HG03196 (cell line): Measurements from ENCODE around the gene PLCH1.

Experiments used
- ATAC-seq: cut with Tn5 transposase; IDR thresholded peaks from one replicate; pipeline ENCODE4 v1.9.1; 2021; ENCODE audit not compliant: unreplicated experiment

Gene PLCH1

DNA sequence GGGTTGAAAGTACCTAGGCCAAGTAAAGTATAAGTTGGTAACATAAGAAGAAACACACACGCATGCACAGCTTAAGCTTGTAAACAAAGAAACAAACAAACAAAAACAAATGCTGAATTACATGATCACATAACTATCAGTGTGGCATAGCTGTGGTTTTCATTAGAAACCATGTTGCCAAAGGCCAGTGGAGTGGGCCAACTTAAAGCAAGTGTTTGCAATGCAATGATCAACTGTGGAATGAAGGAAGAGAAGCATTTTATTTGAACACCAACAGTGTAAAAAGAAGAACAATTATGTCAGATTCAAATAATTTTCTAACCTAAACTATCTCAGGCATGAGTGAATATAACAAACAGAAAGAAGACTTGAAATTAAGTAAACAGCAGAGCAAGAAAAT is 252.0 kb downstream of the PLCH1 start:
- no peak for ATAC-seq

- no peak for ATAC-seq
Measured at GRCh38 chr3:155491696-155492095, 253.2 kb downstream of the PLCH1 start.

GRCh38 chr3:155488671-155489070 is 256.2 kb downstream of the PLCH1 start:
- no peak for ATAC-seq

GRCh38 chr3:155485897-155486296 is 259.0 kb downstream of the PLCH1 start:
- no peak for ATAC-seq

GRCh38 chr3:155481591-155481990 is 263.3 kb downstream of the PLCH1 start:
- no peak for ATAC-seq

- no peak for ATAC-seq
Measured at GRCh38 chr3:155481089-155481488, 263.8 kb downstream of the PLCH1 start.

DNA sequence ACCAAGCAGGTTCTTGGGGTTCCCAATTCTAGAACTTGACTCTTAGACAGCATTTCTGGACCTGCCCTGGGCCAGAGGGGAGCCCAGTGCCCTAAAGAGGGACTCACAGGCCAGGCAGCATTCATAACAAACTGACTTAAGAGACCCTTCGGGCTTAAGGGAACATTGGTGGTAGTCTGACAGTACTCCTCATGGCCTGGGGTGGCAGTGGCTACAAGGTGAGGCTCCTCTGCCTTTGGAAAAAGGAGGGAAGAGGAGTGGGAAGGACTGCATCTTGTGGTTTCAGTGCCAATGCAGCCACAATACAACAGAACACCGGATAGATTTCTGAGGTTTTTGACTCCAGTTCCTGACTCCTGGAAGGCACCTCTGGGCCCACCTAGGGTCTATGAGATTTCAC is 279.2 kb downstream of the PLCH1 start:
- ATAC-seq, result no peak

DNA sequence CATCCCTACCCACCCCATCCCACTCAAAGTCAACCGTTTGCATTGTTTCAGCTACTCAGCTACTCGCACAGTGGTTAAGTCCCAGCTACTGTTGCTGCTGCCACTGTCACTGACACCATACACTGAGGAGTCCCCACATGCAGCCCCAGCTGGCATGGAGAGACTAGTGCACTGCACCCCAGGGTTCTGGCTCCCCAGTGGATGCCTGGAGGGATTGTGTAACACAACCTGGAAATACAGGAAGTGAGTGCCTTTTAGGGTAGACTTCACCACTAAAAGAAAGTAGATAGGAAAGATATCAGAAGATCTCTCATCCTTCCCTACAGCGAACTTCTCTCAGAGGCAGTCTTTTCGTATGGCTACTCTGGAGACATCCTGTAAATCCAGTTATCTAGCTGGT is 282.2 kb downstream of the PLCH1 start:
- ATAC-seq, result no peak

DNA sequence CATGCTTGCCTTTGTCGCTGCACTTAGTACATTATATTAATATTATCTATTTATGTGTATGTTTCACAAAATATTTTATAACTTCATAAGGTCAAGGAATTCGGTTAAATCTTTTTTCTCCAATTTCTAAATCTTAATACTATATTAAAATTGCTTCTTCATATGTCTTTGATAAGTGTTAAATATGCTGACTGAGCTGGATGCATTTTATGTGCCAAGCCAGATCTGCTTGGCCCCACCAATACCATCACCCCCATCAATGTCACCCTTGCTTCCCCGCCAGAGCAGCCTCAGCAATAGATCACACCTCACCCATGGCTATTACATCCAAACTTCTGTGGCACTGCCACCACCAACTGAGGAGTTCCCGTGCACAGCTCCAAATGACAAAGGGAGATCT is 287.3 kb downstream of the PLCH1 start:
- ATAC-seq, result no peak

- ATAC-seq, result no peak
Measured at GRCh38 chr3:155455765-155456164, 289.1 kb downstream of the PLCH1 start.

- ATAC-seq, result no peak
Measured at GRCh38 chr3:155453512-155453911, 291.4 kb downstream of the PLCH1 start.

DNA sequence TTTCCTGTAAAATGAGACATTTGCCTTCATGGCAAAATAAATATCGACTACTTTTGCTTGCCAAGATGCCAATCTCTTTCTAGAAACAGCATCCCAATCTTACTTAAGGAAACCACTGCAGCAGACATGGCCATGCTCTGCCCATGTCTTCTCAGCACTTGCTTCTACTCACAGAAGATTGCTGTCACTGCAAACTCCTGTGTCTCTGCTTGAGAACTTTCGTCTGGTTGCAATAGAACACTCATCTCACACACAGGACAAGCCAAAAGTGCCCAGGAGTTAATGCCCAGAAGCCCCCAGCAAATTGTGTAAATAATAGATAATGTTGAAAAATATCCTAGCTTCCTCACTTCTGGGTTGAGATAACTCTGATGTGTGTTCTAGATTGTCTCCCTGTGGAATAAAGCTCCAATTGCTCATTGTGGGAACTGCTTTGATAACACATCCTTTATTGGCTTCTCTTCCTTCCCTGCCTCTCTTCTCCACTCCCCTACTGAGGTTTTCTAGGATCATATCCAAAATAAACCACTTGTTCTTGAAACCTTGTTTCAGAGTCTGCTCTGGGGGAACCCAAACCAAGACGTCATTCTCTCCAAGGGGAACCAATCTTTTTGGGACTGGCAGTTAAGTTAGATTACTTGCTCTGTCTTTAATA is 295.1 kb downstream of the PLCH1 start:
- ATAC-seq, result no peak

DNA sequence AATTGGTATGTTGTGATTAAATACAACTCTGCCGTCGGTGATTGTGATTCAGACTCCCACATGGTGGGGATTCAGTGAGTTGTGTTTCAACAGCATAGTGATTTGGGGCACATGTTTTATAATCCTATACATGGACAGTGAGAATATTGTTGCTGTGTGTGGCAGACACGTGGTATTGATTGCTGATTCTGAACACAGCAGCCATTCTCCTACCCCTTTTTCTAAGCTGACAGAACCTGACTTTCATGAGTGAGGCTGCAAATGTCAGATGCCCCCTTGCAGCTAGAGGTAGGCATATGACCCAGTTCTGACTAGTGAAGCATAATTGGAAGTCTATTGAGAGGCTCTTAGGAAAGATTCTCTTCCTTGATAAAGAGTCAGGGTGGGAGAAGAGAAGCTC is 296.3 kb downstream of the PLCH1 start:
- ATAC-seq, result no peak

DNA sequence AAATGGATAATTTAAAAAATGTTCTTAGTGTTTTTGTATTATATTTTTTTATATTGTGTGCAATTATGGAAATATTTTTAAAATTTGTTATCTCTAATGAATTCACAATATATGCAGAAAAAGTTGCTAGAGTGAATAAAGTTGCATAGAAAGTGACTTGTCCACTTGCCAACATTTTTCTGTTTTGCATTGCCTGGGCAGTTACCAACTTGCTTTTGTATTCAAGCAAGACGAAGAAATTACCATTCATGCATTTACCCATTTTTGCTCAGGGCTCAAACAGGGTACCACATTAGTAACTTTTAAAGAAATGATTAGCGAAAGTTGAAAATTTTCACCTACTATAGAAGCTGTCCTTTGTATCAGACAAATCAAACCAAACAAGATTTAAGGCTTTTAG is 298.5 kb downstream of the PLCH1 start:
- no peak for ATAC-seq

DNA sequence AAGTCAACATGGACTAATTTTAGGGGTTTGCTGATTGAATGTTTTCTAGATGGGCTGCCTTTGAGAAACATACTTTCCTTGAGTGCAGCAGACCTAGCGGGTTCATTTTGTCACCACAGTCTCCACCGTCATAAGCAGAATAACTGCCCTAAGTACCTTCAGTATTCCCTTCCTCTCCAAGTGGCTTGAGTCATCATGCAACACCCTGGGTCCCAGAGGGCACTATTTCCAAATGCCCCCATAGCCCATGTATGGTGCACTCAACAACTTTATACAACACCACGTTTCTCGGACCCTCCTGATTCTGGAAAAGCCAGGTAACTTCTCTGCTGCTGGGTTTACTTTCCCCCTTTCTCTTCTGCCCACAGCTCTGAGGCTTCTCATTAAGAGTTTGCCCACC is 300.1 kb downstream of the PLCH1 start:
- ATAC-seq, result no peak

DNA sequence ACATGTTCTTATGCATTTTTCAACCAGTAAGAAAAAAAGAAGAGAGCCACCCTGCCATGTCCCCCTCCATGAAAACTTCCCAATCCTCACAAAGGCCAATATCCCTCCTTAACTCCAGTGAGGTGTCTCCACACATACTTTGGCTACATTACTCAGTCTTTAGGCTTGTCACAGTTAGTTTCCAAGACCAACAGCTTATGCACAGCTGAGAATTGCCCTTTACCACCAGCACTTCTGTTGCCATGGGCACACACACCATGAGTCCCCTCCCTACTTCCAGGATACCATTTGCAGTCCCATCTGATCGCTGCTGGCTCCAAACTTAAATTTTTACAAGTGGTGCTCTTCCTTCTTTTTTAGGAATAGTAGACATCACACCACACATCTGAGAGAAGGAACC is 301.1 kb downstream of the PLCH1 start:
- ATAC-seq, result no peak

DNA sequence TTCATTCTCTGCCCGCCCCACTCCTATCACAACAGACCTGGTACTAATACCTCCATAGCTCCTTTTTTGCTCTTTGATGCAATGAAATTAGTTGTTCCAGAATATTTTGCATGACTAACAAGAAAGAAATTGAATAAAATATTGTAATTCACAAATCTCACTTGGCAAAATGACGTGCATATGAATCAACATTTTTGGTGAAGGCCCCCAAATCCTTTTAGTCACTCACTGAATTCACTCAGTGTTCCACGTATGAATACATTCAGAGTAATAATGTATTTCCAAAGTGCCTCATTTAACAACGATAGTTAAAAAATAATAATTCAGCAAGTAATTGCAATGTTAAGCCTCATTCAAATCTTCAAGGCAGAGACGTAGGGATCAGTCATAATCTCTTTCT is 302.8 kb downstream of the PLCH1 start:
- no peak for ATAC-seq

GRCh38 chr3:155441506-155441905 is 303.4 kb downstream of the PLCH1 start:
- ATAC-seq, result no peak

- ATAC-seq, result no peak
Measured at GRCh38 chr3:155441026-155441425, 303.8 kb downstream of the PLCH1 start.

- ATAC-seq, result no peak
Measured at GRCh38 chr3:155435821-155436220, 309.1 kb downstream of the PLCH1 start.

GRCh38 chr3:155431856-155432570 is 312.9 kb downstream of the PLCH1 start:
- ATAC-seq, result no peak

GRCh38 chr3:155428563-155428962 is 316.3 kb downstream of the PLCH1 start:
- ATAC-seq, result no peak
